Stomach (tissue), 4 donors: ENCODE data around the gene NOS1.

Source experiments
- CTCF ChIP-seq, 7 experiments: fragments of 450-650 bp in 4 of 7; fragments of 200-600 bp in 3 of 7; sonication (generic) in 3 of 7; IDR thresholded peaks; one replicate each; pipeline ENCODE4 v1.5.1; 2016 to 2019; ENCODE audit warnings: antibody characterized with exemption in 7 of 7, control low read depth in 2 of 7, mild to moderate bottlenecking in 1 of 7
- POLR2A ChIP-seq, 4 donors: fragments of 450-650 bp; IDR thresholded peaks; one replicate each; pipeline ENCODE4 v1.6.1; 2016; ENCODE audit warnings: antibody characterized with exemption in 4 of 4, control low read depth in 2 of 4, mild to moderate bottlenecking in 1 of 4, moderate library complexity in 1 of 4
- POLR2AphosphoS5 ChIP-seq, 3 donors: sonication (generic); formaldehyde crosslinking; IDR thresholded peaks; one replicate each; pipeline ENCODE4 v1.6.1; 2016; ENCODE audit warnings: antibody characterized with exemption in 3 of 3

DNA sequence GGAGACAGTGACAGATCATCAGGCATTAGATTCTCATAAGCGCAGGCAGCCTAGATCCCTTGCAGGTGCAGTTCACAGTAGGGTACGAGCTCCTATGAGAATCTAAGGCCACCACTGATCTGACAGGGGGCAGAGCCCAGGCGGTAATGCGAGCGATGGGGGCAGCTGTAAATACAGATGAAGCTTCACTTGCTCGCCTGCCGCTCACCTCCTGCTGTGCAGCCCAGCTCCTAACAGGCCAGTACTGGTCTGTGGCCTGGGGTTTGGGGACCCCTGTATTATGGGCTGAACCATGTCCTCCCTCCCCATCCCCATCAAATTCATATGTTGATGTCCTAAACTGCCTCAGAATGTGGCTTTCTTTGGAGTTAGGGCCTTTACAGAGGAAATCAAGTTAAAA is 63.2 kb downstream of the NOS1 start:
- TF ChIP-seq POLR2AphosphoS5 (IDR thresholded peaks at IDR 0.05) (no peak), CTCF (IDR thresholded peaks at IDR 0.05) (no peak), POLR2A (IDR thresholded peaks at IDR 0.05) (no peak)
